GM12873 (cell line): ENCODE measurements around the gene STPG1.

Experiments used
- TF ChIP-seq, protein P1 (sequence below): IDR thresholded peaks from 2 replicates; pipeline ENCODE4 v1.5.1; 2012; ENCODE audit warnings: low read depth, mild to moderate bottlenecking, moderate library complexity, low read length, control low read depth; ENCODE audit not compliant: insufficient read depth; ENCODE audit errors: missing control alignments

Gene STPG1

DNA sequence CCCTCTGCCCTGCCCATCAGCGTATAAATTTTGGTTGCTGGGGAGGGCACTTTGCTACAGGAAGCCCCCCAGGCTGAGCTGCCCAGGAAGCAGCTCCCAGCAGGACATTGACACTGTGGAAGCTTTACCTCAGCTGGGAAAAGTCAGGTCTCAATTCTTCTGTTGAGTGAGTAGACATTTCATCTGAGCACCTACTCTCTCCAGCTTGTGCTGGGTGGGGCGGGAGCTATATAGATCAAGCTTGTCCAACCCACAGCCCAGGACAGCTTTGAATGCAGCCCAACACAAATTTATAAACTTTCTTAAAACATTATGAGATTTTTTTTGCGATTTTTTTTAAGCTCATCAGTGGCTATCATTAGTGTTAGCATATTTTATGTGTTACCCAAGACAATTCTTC is 11.4 kb upstream of the STPG1 start:
- TF ChIP-seq, protein P1, sequence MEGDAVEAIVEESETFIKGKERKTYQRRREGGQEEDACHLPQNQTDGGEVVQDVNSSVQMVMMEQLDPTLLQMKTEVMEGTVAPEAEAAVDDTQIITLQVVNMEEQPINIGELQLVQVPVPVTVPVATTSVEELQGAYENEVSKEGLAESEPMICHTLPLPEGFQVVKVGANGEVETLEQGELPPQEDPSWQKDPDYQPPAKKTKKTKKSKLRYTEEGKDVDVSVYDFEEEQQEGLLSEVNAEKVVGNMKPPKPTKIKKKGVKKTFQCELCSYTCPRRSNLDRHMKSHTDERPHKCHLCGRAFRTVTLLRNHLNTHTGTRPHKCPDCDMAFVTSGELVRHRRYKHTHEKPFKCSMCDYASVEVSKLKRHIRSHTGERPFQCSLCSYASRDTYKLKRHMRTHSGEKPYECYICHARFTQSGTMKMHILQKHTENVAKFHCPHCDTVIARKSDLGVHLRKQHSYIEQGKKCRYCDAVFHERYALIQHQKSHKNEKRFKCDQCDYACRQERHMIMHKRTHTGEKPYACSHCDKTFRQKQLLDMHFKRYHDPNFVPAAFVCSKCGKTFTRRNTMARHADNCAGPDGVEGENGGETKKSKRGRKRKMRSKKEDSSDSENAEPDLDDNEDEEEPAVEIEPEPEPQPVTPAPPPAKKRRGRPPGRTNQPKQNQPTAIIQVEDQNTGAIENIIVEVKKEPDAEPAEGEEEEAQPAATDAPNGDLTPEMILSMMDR, result no peak

DNA sequence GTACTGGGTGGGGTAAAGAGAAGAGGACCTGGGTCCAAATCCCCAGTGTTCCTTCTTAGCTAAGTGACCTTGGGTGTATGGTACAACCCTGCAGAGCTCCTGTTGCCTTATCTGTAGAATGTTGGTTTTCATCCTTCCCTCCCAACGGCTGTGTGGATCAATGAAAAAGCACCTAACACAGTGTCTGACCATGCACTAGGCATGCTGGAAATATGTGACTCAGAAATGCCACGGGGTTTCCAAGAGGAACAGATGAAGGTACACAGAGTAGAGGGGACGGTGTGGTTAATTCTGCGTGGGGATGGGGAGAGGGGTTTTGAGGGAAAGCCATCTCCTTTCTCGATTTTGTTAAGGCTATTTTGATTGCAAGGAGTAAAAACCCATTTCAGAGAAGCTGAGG is 10.6 kb upstream of the STPG1 start:
- TF ChIP-seq, protein P1, result no peak

DNA sequence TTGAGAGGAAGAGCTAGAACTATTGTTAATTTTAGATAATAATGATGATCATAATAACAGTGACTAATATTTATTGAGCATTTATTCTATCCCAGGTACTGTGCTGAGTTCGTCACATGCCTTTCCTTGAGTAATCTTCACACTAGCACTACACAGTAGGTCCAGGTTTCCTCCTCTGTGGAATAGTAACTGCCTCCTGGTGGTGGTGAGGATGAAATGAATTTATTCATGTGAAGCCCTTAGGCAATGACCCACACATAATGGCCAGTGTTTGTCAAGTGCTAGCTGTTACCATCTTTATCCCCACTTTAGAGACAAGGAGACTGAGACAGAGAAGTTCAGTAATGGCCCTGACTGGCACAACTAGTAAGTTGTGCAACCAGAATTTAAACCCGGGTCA is 7.9 kb upstream of the STPG1 start:
- TF ChIP-seq, protein P1, result no peak

DNA sequence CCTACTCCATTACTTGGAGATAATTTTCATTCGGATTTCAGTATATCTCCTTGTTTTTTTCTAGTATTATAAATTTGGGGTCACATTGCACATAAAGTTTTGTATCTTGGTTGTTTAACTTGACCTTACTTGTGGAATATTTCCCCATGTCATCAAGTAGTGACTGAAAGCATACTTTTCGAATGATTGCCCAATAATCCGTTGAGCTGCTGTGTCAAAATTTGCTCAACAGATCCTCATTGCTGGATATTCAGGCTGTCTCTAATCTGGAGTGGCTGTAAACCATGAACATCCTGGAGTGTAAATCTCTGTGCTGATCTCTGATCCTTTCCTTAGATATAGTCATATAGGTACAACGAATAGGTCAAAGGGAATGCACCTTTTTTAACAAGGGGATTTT is 7.0 kb upstream of the STPG1 start:
- TF ChIP-seq, protein P1, result no peak

DNA sequence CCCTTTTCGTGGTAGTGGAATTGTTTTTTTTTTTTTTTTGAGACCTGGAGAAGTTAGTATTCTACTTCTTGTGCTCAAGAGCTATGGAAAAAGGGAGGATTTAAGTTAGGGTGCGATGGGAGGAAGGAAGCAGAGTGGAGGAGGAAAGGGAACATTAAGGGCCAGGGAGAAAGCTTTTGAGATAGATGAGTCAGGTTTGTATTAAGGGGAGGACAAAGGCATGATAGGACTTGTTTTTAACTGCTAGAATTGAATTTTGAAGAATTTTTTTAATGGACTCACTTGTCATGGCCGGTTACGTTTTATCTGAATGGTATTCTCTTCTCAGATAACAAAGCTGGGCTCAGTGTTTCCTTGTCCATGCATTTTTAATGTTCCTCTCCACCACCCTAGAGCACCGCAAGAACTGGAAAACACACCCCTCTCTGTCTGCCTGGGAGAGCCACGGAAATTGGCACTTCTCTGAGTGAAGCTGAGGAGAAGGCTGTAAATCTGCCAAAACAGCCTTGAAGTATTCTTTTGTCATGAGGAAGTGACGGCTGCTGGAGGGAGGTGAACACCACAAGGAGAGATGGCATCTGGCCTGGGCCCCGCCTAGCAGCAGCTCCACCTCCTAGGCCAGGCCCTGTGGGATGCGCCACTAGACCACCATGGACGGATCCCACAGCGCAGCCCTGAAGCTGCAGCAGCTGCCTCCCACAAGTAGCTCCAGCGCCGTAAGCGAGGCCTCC is 5.5 kb upstream of the STPG1 start:
- TF ChIP-seq, protein P1, result no peak

DNA sequence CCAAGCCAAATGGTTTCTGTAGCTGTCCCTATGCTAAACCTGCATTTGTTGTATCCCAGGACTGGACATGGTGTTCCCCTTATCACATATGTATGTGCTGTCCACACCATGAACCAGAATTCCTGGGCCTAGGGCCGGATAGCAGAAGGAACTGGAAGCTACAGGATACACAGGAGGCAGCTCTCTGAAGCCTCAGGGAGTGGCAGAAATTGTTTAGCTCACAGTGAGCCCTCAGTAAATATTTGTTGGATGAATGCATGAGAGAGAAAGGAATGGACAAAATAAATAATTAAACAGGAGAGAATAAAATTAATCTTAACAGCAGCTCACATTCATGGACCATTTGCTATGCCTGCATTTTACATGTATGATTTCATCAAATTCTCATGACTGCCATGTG is 4.1 kb upstream of the STPG1 start:
- TF ChIP-seq, protein P1, result no peak

DNA sequence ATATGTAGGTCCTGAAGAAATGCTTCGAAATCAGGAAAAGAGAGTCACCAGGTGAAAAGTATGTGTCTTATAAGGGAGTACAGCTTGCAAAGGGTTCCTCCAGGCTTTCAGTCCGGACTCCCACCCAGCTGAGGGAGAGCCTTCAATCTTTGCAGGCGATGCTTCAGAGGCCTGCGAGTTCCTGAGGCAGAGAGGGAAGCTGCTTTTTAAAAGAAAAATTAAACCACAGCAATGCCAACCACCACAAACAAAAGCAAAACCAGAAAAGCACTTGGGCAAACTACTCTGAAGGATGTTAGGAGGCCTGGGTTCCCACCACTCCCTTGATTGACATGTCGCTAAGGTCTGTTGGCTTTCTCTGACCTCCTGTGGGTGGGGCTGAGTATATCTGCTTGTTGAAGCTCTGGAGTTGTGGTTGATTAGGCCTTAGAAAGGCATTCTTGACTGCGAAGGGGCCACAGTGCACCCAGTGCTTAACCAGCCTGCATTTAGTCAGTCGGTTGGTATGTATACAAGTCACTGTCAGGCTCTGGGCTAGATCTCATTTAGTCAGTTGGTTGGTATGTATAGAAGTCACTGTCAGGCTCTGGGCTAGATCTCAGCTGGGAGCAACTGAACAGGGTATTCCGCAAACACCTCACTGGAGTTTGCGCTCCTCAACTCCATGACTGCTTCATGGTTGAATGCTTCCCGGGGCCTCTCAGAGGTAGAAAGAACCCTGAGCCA is 3.2 kb upstream of the STPG1 start:
- TF ChIP-seq, protein P1, result no peak
